NCI-H446 treated with DMSO at 0.1 percent for 48 hours (cell line): Measurements from ENCODE around the gene ZNHIT6.
"Not testable (repeated sequence)": the region's sequence is repeated elsewhere in the genome, so short reads cannot be mapped to it uniquely, and the experiment has no call there.

Source experiments
- DNase-seq: peaks from one replicate; lab custom pipeline; 2025; lab: John Stamatoyannopoulos, UW

The ZNHIT6 gene

GRCh38 chr1:85665932-85666331, 42.3 kb downstream of the ZNHIT6 start:
- DNase-seq = no peak

GRCh38 chr1:85663382-85663781, 44.9 kb downstream of the ZNHIT6 start:
- no peak for DNase-seq

DNA sequence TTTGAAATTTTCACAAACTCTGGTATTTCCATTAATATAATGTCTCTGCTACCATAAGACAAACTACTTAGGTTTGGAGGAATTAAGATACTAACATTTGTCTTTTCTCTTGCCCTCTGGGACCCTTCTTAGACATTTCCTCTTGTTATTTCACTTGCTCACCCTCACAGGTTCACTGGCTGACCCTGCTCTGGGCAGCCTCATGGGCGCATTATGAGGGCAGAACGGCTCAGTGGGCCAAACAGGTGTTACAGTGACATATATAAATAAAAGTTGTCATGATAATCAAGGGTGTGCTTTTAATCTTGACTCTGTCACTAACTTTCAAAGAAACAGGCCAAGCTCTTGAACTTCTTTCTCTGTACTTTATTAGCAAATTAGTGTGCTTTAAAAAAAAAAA, 46.5 kb downstream of the ZNHIT6 start:
- no peak for DNase-seq

GRCh38 chr1:85660541-85660940, 47.7 kb downstream of the ZNHIT6 start:
- DNase-seq = no peak

GRCh38 chr1:85659174-85659573, 49.1 kb downstream of the ZNHIT6 start:
- no peak for DNase-seq

DNA sequence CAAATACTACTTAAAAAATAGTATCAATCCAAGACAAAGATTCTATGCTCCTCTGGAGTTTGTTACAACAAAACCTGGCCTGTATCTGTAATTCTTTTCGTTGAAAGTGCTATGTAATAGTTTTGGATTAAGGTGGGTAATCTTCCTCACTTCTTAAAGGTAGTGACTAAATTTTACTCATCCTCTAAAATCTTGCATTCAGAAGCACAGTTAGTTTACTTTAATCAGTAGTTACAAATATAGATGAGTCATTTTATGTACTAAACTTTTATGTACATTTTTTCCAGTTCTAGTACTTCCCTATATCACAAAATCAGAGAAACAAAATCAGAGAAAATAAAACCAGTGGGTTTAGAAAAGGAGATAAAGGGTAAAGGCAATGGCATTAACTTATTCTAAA, 51.3 kb downstream of the ZNHIT6 start:
- DNase-seq = no peak

- DNase-seq = no peak
Observed at GRCh38 chr1:85656256-85656655, 52.0 kb downstream of the ZNHIT6 start.

DNA sequence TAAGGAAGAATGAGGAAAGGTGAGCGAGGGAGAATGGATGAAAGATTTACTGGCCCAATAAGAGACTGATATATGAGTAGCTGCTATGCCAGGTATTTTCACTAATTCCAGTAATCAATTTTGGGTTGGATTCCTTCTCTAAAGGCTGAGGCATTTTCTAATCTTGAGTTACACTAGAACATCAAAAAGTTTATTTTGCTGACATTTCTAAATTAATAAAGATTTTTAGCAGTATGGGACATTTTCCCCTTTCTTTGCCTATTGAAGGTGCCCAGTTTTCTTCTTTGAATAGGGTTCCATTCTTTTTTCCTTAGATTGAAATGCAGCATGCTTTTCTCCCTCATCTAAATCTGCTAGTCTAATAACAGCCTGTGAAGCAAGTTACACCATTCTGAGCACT, 52.9 kb downstream of the ZNHIT6 start:
- DNase-seq = no peak

GRCh38 chr1:85654066-85654782, 54.0 kb downstream of the ZNHIT6 start:
- DNase-seq = no peak

- DNase-seq = no peak
Observed at GRCh38 chr1:85652327-85652726, 55.9 kb downstream of the ZNHIT6 start.

DNA sequence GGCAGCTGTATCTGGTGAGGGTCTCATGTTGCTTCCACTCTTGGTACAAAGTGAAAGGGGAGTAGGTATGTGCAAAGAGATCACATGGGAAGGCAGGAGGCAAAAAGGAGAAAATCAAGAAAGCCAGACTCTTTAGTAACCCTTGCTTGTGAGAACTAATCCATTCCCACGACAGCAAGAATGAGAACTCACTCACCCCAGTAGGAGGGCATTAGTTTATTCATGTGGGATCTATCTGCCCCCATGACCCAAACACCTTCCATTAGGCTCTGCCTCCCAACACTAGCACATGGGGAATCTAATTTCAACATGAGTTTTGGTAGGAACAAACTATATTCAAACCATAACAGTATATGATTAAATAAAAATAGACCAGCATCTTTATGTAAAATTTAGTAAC, 57.6 kb downstream of the ZNHIT6 start:
- DNase-seq = no peak

GRCh38 chr1:85649591-85649990, 58.6 kb downstream of the ZNHIT6 start:
- DNase-seq = no peak

GRCh38 chr1:85641598-85642556, 66.4 kb downstream of the ZNHIT6 start:
- DNase-seq = not testable (repeated sequence)

DNA sequence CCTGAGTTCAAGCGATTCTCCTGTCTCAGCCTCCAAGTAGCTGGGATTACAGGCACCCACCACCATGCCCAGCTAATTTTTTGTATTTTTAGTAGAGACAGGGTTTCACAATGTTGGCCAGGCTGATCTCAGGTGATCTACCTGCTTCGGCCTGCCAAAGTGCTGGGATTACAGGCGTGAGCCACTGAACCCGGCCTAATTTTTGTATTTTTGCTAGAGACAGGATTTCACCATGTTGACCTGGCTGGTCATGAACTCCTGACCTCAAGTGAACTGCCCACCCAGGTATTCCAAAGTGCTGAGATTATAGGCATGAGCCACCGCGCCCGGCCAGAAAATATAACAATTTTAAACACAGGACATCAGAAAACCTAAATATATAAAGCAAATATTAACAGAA, 68.3 kb downstream of the ZNHIT6 start:
- DNase-seq = not testable (repeated sequence)

GRCh38 chr1:85638412-85638811, 69.8 kb downstream of the ZNHIT6 start:
- DNase-seq = no peak

DNA sequence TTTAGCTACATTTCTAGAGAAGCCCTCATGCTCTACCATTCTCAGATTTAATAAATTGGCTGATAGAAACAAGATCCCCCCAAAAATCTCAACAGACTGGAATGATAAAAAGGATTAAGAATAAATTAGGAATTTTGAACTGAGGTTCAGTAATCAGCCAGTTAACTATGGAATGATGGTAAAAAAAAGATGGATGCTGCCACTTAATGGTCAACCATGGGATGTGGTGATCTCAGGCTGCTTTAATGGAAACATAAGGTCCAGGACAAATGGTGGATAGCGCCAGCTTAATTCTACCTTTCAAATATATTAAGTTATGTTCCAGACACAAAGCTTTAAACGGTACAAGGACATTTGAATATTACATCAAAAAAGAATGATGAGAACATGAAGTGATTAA, 77.7 kb downstream of the ZNHIT6 start:
- DNase-seq = no peak

DNA sequence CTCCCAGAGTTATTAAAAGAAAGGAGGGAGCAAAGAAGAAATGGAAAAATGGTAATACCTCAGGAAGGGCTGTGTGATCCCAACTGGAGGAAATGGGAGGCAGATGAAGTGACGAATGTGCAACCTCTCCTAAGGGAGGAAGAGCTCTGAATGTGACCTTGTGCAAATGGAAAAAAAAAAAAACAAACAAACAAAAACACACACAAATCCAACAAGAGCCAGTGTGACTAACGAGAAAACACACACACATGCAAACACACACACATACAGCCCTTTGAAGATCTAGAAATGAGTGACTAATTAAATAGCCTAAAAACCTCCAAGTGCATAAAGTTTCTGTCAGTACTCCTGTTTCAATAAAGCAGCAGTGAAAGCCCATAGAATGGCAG, 78.7 kb downstream of the ZNHIT6 start:
- no peak for DNase-seq

DNA sequence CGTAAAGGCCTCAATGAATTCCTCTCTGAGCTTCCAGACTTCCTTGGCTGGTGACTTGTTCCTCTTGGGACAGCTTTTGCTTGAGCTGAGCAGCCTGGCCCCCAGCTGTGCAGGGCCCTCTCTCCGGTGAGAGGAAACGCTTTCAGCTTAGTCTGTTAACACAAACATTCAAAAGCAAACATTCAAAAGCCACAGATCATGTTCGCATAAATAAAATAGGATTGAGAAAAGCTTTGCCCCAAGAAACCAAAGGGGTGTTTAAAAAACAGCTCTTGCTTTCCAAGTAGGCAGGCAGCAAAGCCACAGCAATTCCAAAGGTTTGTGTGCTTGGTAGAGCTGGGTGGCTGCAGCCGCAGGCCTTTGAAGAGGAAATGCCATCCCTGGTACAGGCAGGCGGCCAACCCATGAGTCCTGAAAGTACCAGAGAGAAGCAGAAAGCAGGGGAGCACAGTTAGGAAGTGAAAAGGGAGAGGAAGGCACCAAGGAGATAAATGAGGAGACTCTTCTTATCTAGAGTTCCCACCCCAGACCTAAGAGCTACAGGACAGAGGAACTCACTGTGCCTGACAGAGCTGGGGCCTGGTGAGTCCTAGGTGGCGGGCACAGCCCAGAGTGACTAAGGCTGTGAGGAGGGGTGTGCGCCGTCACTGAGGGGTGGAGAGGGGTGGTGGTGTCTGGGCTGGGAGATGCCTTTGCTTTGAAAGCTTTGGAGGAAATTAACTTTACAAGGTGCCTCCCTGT, 79.3 kb downstream of the ZNHIT6 start:
- no peak for DNase-seq

- DNase-seq = no peak
Observed at GRCh38 chr1:85626818-85627217, 81.4 kb downstream of the ZNHIT6 start.

DNA sequence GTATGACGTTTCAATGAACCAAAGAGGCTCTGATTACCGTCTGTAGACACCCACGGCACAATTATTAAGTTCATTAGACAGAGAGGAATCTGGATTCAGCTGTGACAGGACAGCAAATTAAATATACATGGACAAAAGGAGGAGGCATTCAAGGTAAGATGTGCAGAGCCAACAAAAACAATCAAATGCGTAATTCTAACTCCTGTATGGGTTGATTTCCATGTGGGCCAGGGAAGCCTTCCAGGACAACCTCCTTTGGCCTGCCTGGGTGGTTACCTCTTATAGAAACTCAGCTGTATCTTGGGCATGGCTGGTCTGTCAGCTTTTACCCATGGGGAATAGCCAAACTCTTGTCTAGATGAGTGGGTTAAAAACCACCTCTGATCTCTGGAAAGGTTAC, 83.9 kb downstream of the ZNHIT6 start:
- DNase-seq = no peak

DNA sequence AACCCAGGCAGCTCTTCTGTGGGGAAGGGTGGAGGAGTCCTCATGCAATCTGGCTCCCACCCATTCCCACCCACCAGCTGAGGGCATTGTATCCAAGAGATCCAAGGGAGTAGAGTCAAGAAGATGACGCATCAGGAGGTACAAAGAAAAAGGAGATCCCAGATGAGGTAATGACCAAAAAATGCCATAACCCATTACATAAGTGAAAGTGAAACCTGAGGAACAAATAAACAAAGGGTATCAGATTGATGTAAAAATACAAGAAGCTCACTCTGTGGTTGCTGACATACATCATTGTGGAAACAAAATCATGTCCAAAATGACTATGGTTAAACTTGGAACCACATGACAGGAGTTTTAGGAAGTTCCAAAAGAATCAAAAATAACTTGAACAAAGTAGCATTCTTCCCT, 85.2 kb downstream of the ZNHIT6 start:
- no peak for DNase-seq

GRCh38 chr1:85621430-85621829, 86.8 kb downstream of the ZNHIT6 start:
- DNase-seq = no peak
